HepG2 (cell line): ENCODE measurements around the gene LLGL2. TPM values are rescaled to one million over a fixed set of nuclear protein-coding genes. Genes with fewer than 3 reads are reported as not detected.

Source experiments
- ATAC-seq: fragments of 200-7000 bp; cut with Tn5 transposase; 3 replicates; pipeline ENCODE4 v1.9.1; 2020; ENCODE audit warnings: mild to moderate bottlenecking, moderate library complexity
- BruUV-seq: library from RNA; stranded (reverse); fragments of 400-500 nt; replicated peaks from 2 replicates; lab custom pipeline; 2021; lab: Mats Ljungman, UMichigan
- CTCF ChIA-PET: fragments of 300-600 bp; formaldehyde crosslinking; extraction: SDS; loops from one replicate; lab custom pipeline; 2021; ENCODE audit warnings: low total read pairs, inconsistent platforms, low intra/inter-chr PET ratio; lab: Yijun Ruan, JAX
- POLR2A ChIA-PET: fragments of 350-600 bp; sonication (Branson Sonifier 250); formaldehyde crosslinking; loops from one replicate; lab custom pipeline; 2020; ENCODE audit warnings: antibody characterized with exemption, inconsistent platforms; lab: Yijun Ruan, JAX
- DNase-seq: peaks from one replicate; pipeline ENCODE4 v3.0.0-alpha.2; 2015; ENCODE audit warnings: low spot score
- FAIRE-seq: peaks from 3 replicates; lab custom pipeline; 2011; peaks lifted over from hg19 to GRCh38; lab: Jason Lieb, UNC
- H2AFZ ChIP-seq: one replicate; pipeline ENCODE4 v1.6.1; 2011; ENCODE audit warnings: low read length, inconsistent platforms
- H3K27ac ChIP-seq: fragments of 300-600 bp; 3 replicates; pipeline ENCODE4 v1.8.0; 2011; ENCODE audit warnings: mixed run types, mild to moderate bottlenecking, mixed read lengths, low read length, inconsistent platforms; ENCODE audit not compliant: insufficient read depth; ENCODE audit errors: extremely low read length
- H3K27me3 ChIP-seq, 2 experiments: fragments of 200-600 bp in 1 of 2; 2 replicates in 1 of 2; 3 replicates in 1 of 2; pipeline versions ENCODE4 v1.6.0 to v1.8.0; 2011; ENCODE audit warnings: low read length in 2 of 2, mild to moderate bottlenecking in 2 of 2, moderate library complexity in 2 of 2, inconsistent platforms in 1 of 2; ENCODE audit not compliant: insufficient read depth in 2 of 2, control insufficient read depth in 1 of 2
- H3K36me3 ChIP-seq, 2 experiments: fragments of 200-600 bp in 1 of 2; replicated peaks in 1 of 2; 2 replicates in 1 of 2; 3 replicates in 1 of 2; pipeline versions ENCODE4 v1.5.1 to v1.8.0; 2011; ENCODE audit warnings: low read length in 2 of 2, inconsistent platforms in 1 of 2; ENCODE audit not compliant: insufficient read depth in 2 of 2, control insufficient read depth in 1 of 2
- H3K4me1 ChIP-seq: 2 replicates; pipeline ENCODE4 v1.5.1; 2012; ENCODE audit warnings: low read length, inconsistent platforms; ENCODE audit not compliant: insufficient read depth
- H3K4me2 ChIP-seq: 2 replicates; pipeline ENCODE4 v1.6.0; 2011; ENCODE audit warnings: low read depth, low read length, inconsistent platforms
- H3K4me3 ChIP-seq, 3 experiments: fragments of 200-600 bp in 1 of 3; sonication (generic), shearing (Covaris generic) in 1 of 3; replicated peaks in 1 of 3; 2 replicates each; pipeline ENCODE4 v1.5.1; 2011 to 2016; ENCODE audit warnings: low read length in 3 of 3, inconsistent platforms in 2 of 3, low read depth in 2 of 3, mild to moderate bottlenecking in 2 of 3, control low read depth in 1 of 3, mixed read lengths in 1 of 3; ENCODE audit not compliant: insufficient read depth in 1 of 3
- H3K79me2 ChIP-seq: one replicate; pipeline ENCODE4 v1.6.1; 2011; ENCODE audit warnings: low read length, inconsistent platforms; ENCODE audit not compliant: insufficient read depth
- H3K9ac ChIP-seq: 2 replicates; pipeline ENCODE4 v1.6.0; 2011; ENCODE audit warnings: mild to moderate bottlenecking, low read depth, low read length, inconsistent platforms; ENCODE audit not compliant: insufficient read depth
- H3K9me3 ChIP-seq: 2 replicates; pipeline ENCODE4 v1.5.1; 2012; ENCODE audit warnings: mild to moderate bottlenecking, low read length
- H4K20me1 ChIP-seq: 2 replicates; pipeline ENCODE4 v1.6.0; 2011; ENCODE audit warnings: inconsistent platforms, mild to moderate bottlenecking, low read length, moderate library complexity; ENCODE audit not compliant: insufficient read depth
- AGO1 ChIP-seq: fragments of 200-400 bp; formaldehyde crosslinking; IDR thresholded peaks from 2 replicates; pipeline ENCODE4 v1.6.1; 2017; ENCODE audit warnings: mild to moderate bottlenecking, low read depth, low read length, moderate library complexity; ENCODE audit not compliant: poor library complexity, severe bottlenecking
- ATF3 ChIP-seq: sonication (generic); formaldehyde crosslinking; IDR thresholded peaks from 2 replicates; pipeline ENCODE4 v1.4.0; 2020; ENCODE audit warnings: missing genetic modification reagents
- ATRX ChIP-seq: sonication (generic); formaldehyde crosslinking; IDR thresholded peaks from 2 replicates; pipeline ENCODE4 v1.4.0; 2020; ENCODE audit warnings: missing genetic modification reagents, borderline replicate concordance
- HES4 ChIP-seq: sonication (generic); formaldehyde crosslinking; IDR thresholded peaks from 2 replicates; pipeline ENCODE4 v1.9.0; 2021; ENCODE audit warnings: mild to moderate bottlenecking, missing genetic modification reagents, borderline replicate concordance
- HMGA1 ChIP-seq: sonication (generic); formaldehyde crosslinking; conservative IDR thresholded peaks from 2 replicates; pipeline ENCODE4 v1.4.0; 2020; ENCODE audit warnings: missing genetic modification reagents
- KAT8 ChIP-seq: IDR thresholded peaks from 2 replicates; pipeline ENCODE4 v1.6.1; 2016; ENCODE audit warnings: missing genetic modification reagents, missing compliant biosample characterization
- KMT2B ChIP-seq: IDR thresholded peaks from 2 replicates; pipeline ENCODE4 v1.6.1; 2016; ENCODE audit warnings: missing genetic modification reagents, missing compliant biosample characterization
- MAZ ChIP-seq, 2 experiments: sonication (generic) in 1 of 2; formaldehyde crosslinking in 1 of 2; IDR thresholded peaks; 2 replicates each; pipeline versions ENCODE4 v1.5.0 to v1.6.1; 2012 to 2020; ENCODE audit warnings: low read depth in 2 of 2, mild to moderate bottlenecking in 2 of 2, borderline replicate concordance in 1 of 2, improper control_type of control experiment in 1 of 2, low read length in 1 of 2, missing genetic modification reagents in 1 of 2, moderate library complexity in 1 of 2
- MIER2 ChIP-seq: IDR thresholded peaks from 2 replicates; pipeline ENCODE4 v1.6.1; 2016; ENCODE audit warnings: missing biosample characterization, missing genetic modification reagents
- PBX2 ChIP-seq: IDR thresholded peaks from 2 replicates; pipeline ENCODE4 v1.6.1; 2016; ENCODE audit warnings: control low read depth
- SRF ChIP-seq: IDR thresholded peaks from 2 replicates; pipeline ENCODE4 v1.6.1; 2011; ENCODE audit warnings: mild to moderate bottlenecking, low read depth, low read length, moderate library complexity
- XRCC5 ChIP-seq: fragments of 200-400 bp; formaldehyde crosslinking; optimal IDR thresholded peaks from 2 replicates; pipeline ENCODE3; 2017; ENCODE audit warnings: mild to moderate bottlenecking, low read length
- YEATS2 ChIP-seq: sonication (generic); formaldehyde crosslinking; IDR thresholded peaks from 2 replicates; pipeline ENCODE4 v1.4.0; 2020; ENCODE audit warnings: missing genetic modification reagents, borderline replicate concordance
- ZBTB8A ChIP-seq: sonication (generic); formaldehyde crosslinking; IDR thresholded peaks from 2 replicates; pipeline ENCODE4 v1.4.0; 2020; ENCODE audit warnings: mild to moderate bottlenecking, low read depth, missing genetic modification reagents, borderline replicate concordance
- ZFY ChIP-seq: sonication (generic); formaldehyde crosslinking; IDR thresholded peaks from 2 replicates; pipeline ENCODE4 v1.4.0; 2020; ENCODE audit warnings: missing genetic modification reagents
- ZMYM3 ChIP-seq: sonication (generic); formaldehyde crosslinking; IDR thresholded peaks from 2 replicates; pipeline ENCODE4 v1.5.1; 2020; ENCODE audit warnings: mild to moderate bottlenecking, missing genetic modification reagents
- ZNF331 ChIP-seq: sonication (generic); formaldehyde crosslinking; IDR thresholded peaks from 2 replicates; pipeline ENCODE4 v1.4.0; 2020; ENCODE audit warnings: missing genetic modification reagents
- ZNF543 ChIP-seq: sonication (generic); formaldehyde crosslinking; IDR thresholded peaks from 2 replicates; pipeline ENCODE4 v1.4.0; 2020; ENCODE audit warnings: mild to moderate bottlenecking, missing genetic modification reagents
- ZNF878 ChIP-seq: sonication (generic); formaldehyde crosslinking; IDR thresholded peaks from 2 replicates; pipeline ENCODE4 v1.8.1; 2023; ENCODE audit warnings: mild to moderate bottlenecking, missing genetic modification reagents, moderate library complexity
- WGBS: methylation state at CpG from one replicate; pipeline ENCODE4 v1.1.6; 2017; ENCODE audit warnings: low lambda C conversion rate; 5-methylcytosine and 5-hydroxymethylcytosine counted together
- in situ Hi-C: cut with HindIII; loops from 2 replicates; pipeline ENCODE4 v1.10.0; 2017; ENCODE audit warnings: low pct_unique_long_range_greater_than_20kb; ENCODE audit not compliant: extremely low pct_ligation_motif_present
- intact Hi-C: fragments of 100-400 bp; cut with micrococcal nuclease; formaldehyde crosslinking; loops from one replicate; pipeline ENCODE4 v1.10.0; 2022; ENCODE audit not compliant: unreplicated experiment
- polyA plus RNA-seq, 8 experiments: library from polyadenylated mRNA; depleted of rRNA in 3 of 8; stranded (reverse) in 7 of 8; unstranded in 1 of 8; fragments of >200 nt; fragmentation: Illumina TruSeq in 4 of 8; extraction: Trizol in 4 of 8; gene quantifications; 2 replicates each; pipeline versions ENCODE4 v1.2.1 to v1.2.3, GENCODE V29; 2011 to 2016; ENCODE audit warnings: low read depth in 4 of 8, missing spikeins in 1 of 8, mixed read lengths in 1 of 8; ENCODE audit not compliant: insufficient read depth in 1 of 8
- total RNA-seq, 5 experiments: library from RNA; depleted of rRNA; stranded (reverse); fragments of >200 nt; fragmentation: Illumina TruSeq; extraction: Trizol; gene quantifications; 2 replicates each; pipeline ENCODE4 v1.2.3, GENCODE V29; 2016; ENCODE audit warnings: low read depth in 1 of 5

LLGL2 gene
- total and polyA plus RNA-seq, 2 of the 13 experiments (the other 11 are each of a cell fraction or from before 2014, with no cell fraction given) = 83.0 to 86.7 TPM

GRCh38 chr17:75566416-75566815, 40.9 kb downstream of the LLGL2 start:
- no peak for TF ChIP-seq HMGA1 (CRISPR knock-in tag)
- TF ChIP-seq ATRX (CRISPR knock-in tag) = no peak
- no peak for TF ChIP-seq SRF
- no peak for TF ChIP-seq ATF3 (CRISPR knock-in tag)
- no peak for TF ChIP-seq HES4 (CRISPR knock-in tag)
- TF ChIP-seq ZNF543 (CRISPR knock-in tag) = no peak
- TF ChIP-seq YEATS2 (CRISPR knock-in tag) = no peak
- no peak for TF ChIP-seq MIER2 (CRISPR knock-in tag)
- no peak for TF ChIP-seq ZNF878 (CRISPR knock-in tag)
- no peak for TF ChIP-seq KMT2B (CRISPR knock-in tag)
- TF ChIP-seq MAZ (IDR thresholded peaks at IDR 0.05; ENCODE audit: borderline replicate concordance, low read depth, low read length) = no peak
- TF ChIP-seq MAZ (CRISPR knock-in tag; IDR thresholded peaks at IDR 0.05; ENCODE audit: low read depth) = no peak
- TF ChIP-seq ZFY (CRISPR knock-in tag) = no peak
- no peak for TF ChIP-seq ZMYM3
- no peak for TF ChIP-seq PBX2 (CRISPR knock-in tag)
- no peak for TF ChIP-seq KAT8
- TF ChIP-seq XRCC5 = no peak
- no peak for TF ChIP-seq AGO1
- TF ChIP-seq ZBTB8A = no peak
- TF ChIP-seq ZNF331 (CRISPR knock-in tag) = no peak
- BruUV-seq = no TSS peak
- intact Hi-C loops (no loop called here), in situ Hi-C loops (no loop called here)
- Histone ChIP-seq H3K9ac (no peak overlapping the region), H3K27me3 (no peaks in the 10 kb centered on the region), H3K9me3 (no peaks in the 10 kb centered on the region), H3K4me1 (peaks cover 11% of the 10 kb centered on the region), H4K20me1 (no peaks in the 10 kb centered on the region), H3K4me2 (no peak overlapping the region), H3K4me3 (no peak overlapping the region), H3K27ac (no peak overlapping the region), H2AFZ (no peak overlapping the region), H3K36me3 (peaks cover 39 to 54% of the 10 kb centered on the region in 2 experiments), H3K79me2 (no peaks in the 10 kb centered on the region)
- ATAC-seq = no peak
- ChIA-PET POLR2A (no interaction called here), CTCF (no interaction called here)
- DNase-seq = no peak
- FAIRE-seq = no peak
- 94% methylated on average over 6 of the region's 6 CpGs for WGBS
